Endothelial cell of umbilical vein (primary cell): Measurements from ENCODE around the gene CACNA2D3.

Experiments used
- EZH2 ChIP-seq: IDR thresholded peaks from 2 replicates; pipeline ENCODE4 v1.6.1; 2012; ENCODE audit warnings: borderline replicate concordance, low read depth, mild to moderate bottlenecking, moderate library complexity, low read length, inconsistent platforms; ENCODE audit not compliant: severe bottlenecking
- FOS ChIP-seq: IDR thresholded peaks from 2 replicates; pipeline ENCODE4 v1.6.1; 2011; ENCODE audit warnings: mild to moderate bottlenecking, low read length, moderate library complexity, borderline replicate concordance; ENCODE audit not compliant: insufficient read depth
- JUN ChIP-seq: IDR thresholded peaks from 2 replicates; pipeline ENCODE4 v1.6.1; 2011; ENCODE audit warnings: borderline replicate concordance, low read depth; ENCODE audit not compliant: insufficient read length, insufficient read depth
- MAX ChIP-seq: IDR thresholded peaks from 2 replicates; pipeline ENCODE4 v1.6.1; 2011; ENCODE audit not compliant: insufficient read depth, insufficient read length
- MYC ChIP-seq: IDR thresholded peaks from one replicate; pipeline ENCODE4 v1.6.1; 2011; ENCODE audit warnings: mild to moderate bottlenecking, low read depth, low read length
- POLR2A ChIP-seq: IDR thresholded peaks from 2 replicates; pipeline ENCODE4 v1.6.1; 2012; ENCODE audit warnings: low read depth, mild to moderate bottlenecking, control low read depth, low read length
- TF ChIP-seq, protein P1 (sequence below), 2 donors: IDR thresholded peaks; 1 replicate in 1 of 2; 2 replicates in 1 of 2; pipeline ENCODE4 v1.5.1; 2011; ENCODE audit warnings: low read length in 2 of 2, mild to moderate bottlenecking in 2 of 2, moderate library complexity in 2 of 2, control low read depth in 1 of 2, inconsistent platforms in 1 of 2, low read depth in 1 of 2; ENCODE audit not compliant: insufficient read depth in 1 of 2; ENCODE audit errors: extremely low read depth in 1 of 2

- TF ChIP-seq POLR2A (no peak), EZH2 (no peak), JUN (no peak), FOS (no peak), MAX (no peak), MYC (no peak)
- TF ChIP-seq, protein P1, sequence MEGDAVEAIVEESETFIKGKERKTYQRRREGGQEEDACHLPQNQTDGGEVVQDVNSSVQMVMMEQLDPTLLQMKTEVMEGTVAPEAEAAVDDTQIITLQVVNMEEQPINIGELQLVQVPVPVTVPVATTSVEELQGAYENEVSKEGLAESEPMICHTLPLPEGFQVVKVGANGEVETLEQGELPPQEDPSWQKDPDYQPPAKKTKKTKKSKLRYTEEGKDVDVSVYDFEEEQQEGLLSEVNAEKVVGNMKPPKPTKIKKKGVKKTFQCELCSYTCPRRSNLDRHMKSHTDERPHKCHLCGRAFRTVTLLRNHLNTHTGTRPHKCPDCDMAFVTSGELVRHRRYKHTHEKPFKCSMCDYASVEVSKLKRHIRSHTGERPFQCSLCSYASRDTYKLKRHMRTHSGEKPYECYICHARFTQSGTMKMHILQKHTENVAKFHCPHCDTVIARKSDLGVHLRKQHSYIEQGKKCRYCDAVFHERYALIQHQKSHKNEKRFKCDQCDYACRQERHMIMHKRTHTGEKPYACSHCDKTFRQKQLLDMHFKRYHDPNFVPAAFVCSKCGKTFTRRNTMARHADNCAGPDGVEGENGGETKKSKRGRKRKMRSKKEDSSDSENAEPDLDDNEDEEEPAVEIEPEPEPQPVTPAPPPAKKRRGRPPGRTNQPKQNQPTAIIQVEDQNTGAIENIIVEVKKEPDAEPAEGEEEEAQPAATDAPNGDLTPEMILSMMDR (IDR thresholded peaks at IDR 0.05; ENCODE audit: extremely low read depth in 1 of 2, insufficient read depth in 1 of 2, low read depth in 1 of 2, low read length in 2 of 2): no peak
Measured at GRCh38 chr3:54608041-54608440, 485.7 kb downstream of the CACNA2D3 start.
